B cell (primary cell): ENCODE measurements around the gene HOXB3. TPM values are rescaled to one million over a fixed set of nuclear protein-coding genes. Genes with fewer than 3 reads are reported as not detected.

Source experiments
- ATAC-seq: fragments of 200-7000 bp; cut with Tn5 transposase; one replicate; pipeline ENCODE4 v1.10.0; 2021; ENCODE audit warnings: low read depth, mild to moderate bottlenecking, moderate number of reproducible peaks, moderate library complexity
- CTCF ChIA-PET: fragments of 350-600 bp; sonication (Branson Sonifier 250); formaldehyde crosslinking; loops from one replicate; lab custom pipeline; 2021; ENCODE audit warnings: antibody characterized with exemption, inconsistent platforms; lab: Charles Lee
- POLR2A ChIA-PET: fragments of 350-600 bp; sonication (Branson Sonifier 250); formaldehyde crosslinking; loops from one replicate; lab custom pipeline; 2021; ENCODE audit warnings: antibody characterized with exemption; lab: Charles Lee
- DNase-seq: peaks from one replicate; pipeline ENCODE4 v3.0.0; 2013
- H2AFZ ChIP-seq: 2 replicates; pipeline ENCODE4 v1.6.1; 2012; ENCODE audit warnings: mild to moderate bottlenecking, low read depth, low read length; ENCODE audit not compliant: insufficient read depth, poor library complexity, severe bottlenecking
- H3K27ac ChIP-seq, 2 donors: 1 replicate in 1 of 2; 2 replicates in 1 of 2; pipeline ENCODE4 v1.5.1; 2012 to 2013; ENCODE audit warnings: low read length in 2 of 2, mild to moderate bottlenecking in 2 of 2, moderate library complexity in 1 of 2
- H3K27me3 ChIP-seq, 4 experiments: fragments of 200-600 bp in 1 of 4; sonication (generic) in 1 of 4; replicated peaks in 1 of 4; 1 replicate in 2 of 4; 2 replicates in 2 of 4; pipeline versions ENCODE4 v1.6.1 to v1.7.0; 2013 to 2016; ENCODE audit warnings: low read length in 3 of 4, mild to moderate bottlenecking in 2 of 4, mixed read lengths in 1 of 4, moderate library complexity in 1 of 4; ENCODE audit not compliant: insufficient read depth in 4 of 4, control insufficient read depth in 3 of 4; ENCODE audit errors: control extremely low read depth in 1 of 4
- H3K36me3 ChIP-seq, 2 experiments: replicated peaks in 1 of 2; 1 replicate in 1 of 2; 2 replicates in 1 of 2; pipeline versions ENCODE4 v1.6.1 to v1.7.1; 2013; ENCODE audit warnings: low read length in 1 of 2; ENCODE audit not compliant: insufficient read depth in 2 of 2, control insufficient read depth in 1 of 2; ENCODE audit errors: control extremely low read depth in 1 of 2, extremely low read depth in 1 of 2
- H3K4me1 ChIP-seq, 2 donors: fragments of 200-600 bp in 1 of 2; sonication (generic) in 1 of 2; 1 replicate in 1 of 2; 2 replicates in 1 of 2; pipeline versions ENCODE4 v1.5.1 to v1.6.1; 2013 to 2017; ENCODE audit warnings: low read length in 2 of 2; ENCODE audit not compliant: control insufficient read depth in 2 of 2, insufficient read depth in 2 of 2
- H3K4me2 ChIP-seq: replicated peaks from 2 replicates; pipeline ENCODE3; 2012; ENCODE audit warnings: mild to moderate bottlenecking, low read depth, low read length; ENCODE audit not compliant: poor library complexity, severe bottlenecking
- H3K4me3 ChIP-seq, 5 experiments: fragments of 200-600 bp in 1 of 5; sonication (generic) in 1 of 5; 1 replicate in 3 of 5; 2 replicates in 2 of 5; pipeline versions ENCODE4 v1.5.1 to v1.7.0; 2011 to 2016; ENCODE audit warnings: low read length in 4 of 5, mild to moderate bottlenecking in 4 of 5, low read depth in 2 of 5, control low read depth in 1 of 5, moderate library complexity in 1 of 5; ENCODE audit not compliant: insufficient read depth in 1 of 5; ENCODE audit errors: control extremely low read depth in 1 of 5, extremely low read depth in 1 of 5
- H3K79me2 ChIP-seq: fragments of 200-600 bp; sonication (generic); one replicate; pipeline ENCODE4 v1.6.0; 2016; ENCODE audit warnings: low read length; ENCODE audit not compliant: control insufficient read depth, insufficient read depth
- H3K9ac ChIP-seq: fragments of 200-600 bp; sonication (generic); 2 replicates; pipeline ENCODE4 v1.6.1; 2017; ENCODE audit warnings: mild to moderate bottlenecking, low read length, moderate library complexity
- H3K9me3 ChIP-seq, 3 donors: one replicate each; pipeline versions ENCODE4 v1.6.1 to v1.7.1; 2013; ENCODE audit warnings: low read length in 2 of 3; ENCODE audit not compliant: control insufficient read depth in 2 of 3, insufficient read depth in 1 of 3; ENCODE audit errors: control extremely low read depth in 1 of 3
- H4K20me1 ChIP-seq: 2 replicates; pipeline ENCODE4 v1.6.0; 2012; ENCODE audit warnings: mild to moderate bottlenecking, low read length; ENCODE audit not compliant: insufficient read depth, control insufficient read depth, poor library complexity, severe bottlenecking
- H3K27ac Mint-ChIP-seq: one replicate; pipeline ENCODE4 v1.8.0; 2021; ENCODE audit warnings: mixed read lengths
- H3K27me3 Mint-ChIP-seq: one replicate; pipeline ENCODE4 v1.8.0; 2021; ENCODE audit warnings: mixed read lengths
- H3K4me1 Mint-ChIP-seq: one replicate; pipeline ENCODE4 v1.8.0; 2021; ENCODE audit warnings: mixed read lengths
- H3K4me3 Mint-ChIP-seq: one replicate; pipeline ENCODE4 v1.8.0; 2021; ENCODE audit warnings: mixed read lengths
- H3K9me3 Mint-ChIP-seq: one replicate; pipeline ENCODE4 v1.8.0; 2022; ENCODE audit warnings: mixed read lengths; ENCODE audit not compliant: insufficient read depth
- CTCF ChIP-seq: fragments of 200-600 bp; IDR thresholded peaks from one replicate; pipeline ENCODE4 v1.8.0; 2022; ENCODE audit warnings: antibody characterized with exemption, mild to moderate bottlenecking
- EZH2 ChIP-seq: IDR thresholded peaks from 2 replicates; pipeline ENCODE4 v1.6.1; 2012; ENCODE audit warnings: borderline replicate concordance, low read depth, mild to moderate bottlenecking, moderate library complexity, low read length; ENCODE audit not compliant: insufficient read depth, poor library complexity, severe bottlenecking
- WGBS: methylation state at CpG from one replicate; pipeline ENCODE4 v1.1.5; 2013; ENCODE audit warnings: missing lambda C conversion rate; ENCODE audit not compliant: insufficient coverage; 5-methylcytosine and 5-hydroxymethylcytosine counted together
- intact Hi-C: fragments of 100-400 bp; cut with micrococcal nuclease; formaldehyde crosslinking; loops from one replicate; pipeline ENCODE4 v1.10.0; 2022
- polyA plus RNA-seq: library from polyadenylated mRNA; depleted of rRNA; stranded (reverse); fragments of >200 nt; gene quantifications from 2 replicates; pipeline ENCODE4 v1.2.3, GENCODE V29; 2012
- total RNA-seq, 2 donors: library from RNA; stranded (reverse); fragments of 120-200 nt in 1 of 2; gene quantifications; 1 replicate in 1 of 2; 2 replicates in 1 of 2; pipeline versions ENCODE4 v1.2.3 to v1.2.4, GENCODE V29; 2013 to 2022

Gene HOXB3
- total and polyA plus RNA-seq, 2 donors (not counting 1 experiment from before 2014, with no cell fraction given) = 3.0 to 4.0 TPM

- Mint-ChIP-seq H3K9me3 (no peaks in the 10 kb centered on the region), H3K27me3 (peaks cover 50% of the 10 kb centered on the region), H3K4me3 (peak overlapping the region; percentile 88), H3K27ac (peak overlapping the region; percentile 79), H3K4me1 (peaks cover 51% of the 10 kb centered on the region)
- POLR2A ChIA-PET = no interaction called here
- ATAC-seq (peak; percentile 23), DNase-seq (peak; percentile 63)
- H3K36me3 ChIP-seq = no peaks in the 10 kb centered on the region
- H3K9ac ChIP-seq = peak overlapping the region; percentile 73
- peak overlapping the region; percentile 96 for H3K4me2 ChIP-seq
- H4K20me1 ChIP-seq = no peaks in the 10 kb centered on the region
- intact Hi-C loops = loop anchor here (2.0 to 5.0 kb wide), 3 partner anchors 14 to 38 kb away; partner anchors contain the start of genes HOXB5 and HOXB7
- TF ChIP-seq CTCF = no peak
- no peak for TF ChIP-seq EZH2
- H3K9me3 ChIP-seq = peaks cover 0 to 30% (median 0%) of the 10 kb centered on the region in 3 donors
- H3K27ac ChIP-seq = no peak overlapping the region
- H3K79me2 ChIP-seq = no peaks in the 10 kb centered on the region
- WGBS = 6% methylated on average over 34 of the region's 43 CpGs
- peak overlapping the region; percentile 92 for H2AFZ ChIP-seq
- CTCF ChIA-PET = interaction anchor here (0.9 to 1.6 kb wide), 3 partner anchors 15 to 243 kb away, joined by 3 to 4 read pairs (median 3); partner anchors contain the start of gene HOXB5
- H3K4me1 ChIP-seq = peaks cover 50 to 59% of the 10 kb centered on the region in 2 donors
- peaks cover 0 to 72% (median 54%) of the 10 kb centered on the region in 4 experiments for H3K27me3 ChIP-seq
- peak overlapping the region; percentile 48 to 77 (median 57) for H3K4me3 ChIP-seq
These were observed 11.2 kb downstream of the HOXB3 start for GRCh38 chr17:48578616-48579470.
